Memory B cell (primary cell): ENCODE measurements around the gene ESPN.

Source experiments
- ATAC-seq: fragments of 150-1000 bp; cut with Tn5 transposase; 2 replicates; pipeline ENCODE4 v1.10.0; 2021; ENCODE audit warnings: low read depth, mild to moderate bottlenecking, moderate library complexity
- DNase-seq, 2 donors: peaks; one replicate each; pipeline ENCODE4 v3.0.0; 2022; ENCODE audit warnings: low spot score in 2 of 2
- H3K27ac Mint-ChIP-seq: one replicate; pipeline ENCODE4 v1.8.0; 2022; ENCODE audit warnings: mild to moderate bottlenecking, moderate library complexity, mixed read lengths
- H3K27me3 Mint-ChIP-seq: one replicate; pipeline ENCODE4 v1.8.0; 2022; ENCODE audit warnings: mixed read lengths
- H3K36me3 Mint-ChIP-seq: one replicate; pipeline ENCODE4 v1.8.0; 2022; ENCODE audit warnings: mild to moderate bottlenecking, mixed read lengths
- H3K4me1 Mint-ChIP-seq: one replicate; pipeline ENCODE4 v1.8.0; 2022; ENCODE audit warnings: mixed read lengths
- H3K4me3 Mint-ChIP-seq: one replicate; pipeline ENCODE4 v1.8.0; 2022; ENCODE audit warnings: mild to moderate bottlenecking, moderate library complexity, mixed read lengths
- H3K9me3 Mint-ChIP-seq: one replicate; pipeline ENCODE4 v1.8.0; 2022; ENCODE audit warnings: mixed read lengths

The ESPN gene, protein sequence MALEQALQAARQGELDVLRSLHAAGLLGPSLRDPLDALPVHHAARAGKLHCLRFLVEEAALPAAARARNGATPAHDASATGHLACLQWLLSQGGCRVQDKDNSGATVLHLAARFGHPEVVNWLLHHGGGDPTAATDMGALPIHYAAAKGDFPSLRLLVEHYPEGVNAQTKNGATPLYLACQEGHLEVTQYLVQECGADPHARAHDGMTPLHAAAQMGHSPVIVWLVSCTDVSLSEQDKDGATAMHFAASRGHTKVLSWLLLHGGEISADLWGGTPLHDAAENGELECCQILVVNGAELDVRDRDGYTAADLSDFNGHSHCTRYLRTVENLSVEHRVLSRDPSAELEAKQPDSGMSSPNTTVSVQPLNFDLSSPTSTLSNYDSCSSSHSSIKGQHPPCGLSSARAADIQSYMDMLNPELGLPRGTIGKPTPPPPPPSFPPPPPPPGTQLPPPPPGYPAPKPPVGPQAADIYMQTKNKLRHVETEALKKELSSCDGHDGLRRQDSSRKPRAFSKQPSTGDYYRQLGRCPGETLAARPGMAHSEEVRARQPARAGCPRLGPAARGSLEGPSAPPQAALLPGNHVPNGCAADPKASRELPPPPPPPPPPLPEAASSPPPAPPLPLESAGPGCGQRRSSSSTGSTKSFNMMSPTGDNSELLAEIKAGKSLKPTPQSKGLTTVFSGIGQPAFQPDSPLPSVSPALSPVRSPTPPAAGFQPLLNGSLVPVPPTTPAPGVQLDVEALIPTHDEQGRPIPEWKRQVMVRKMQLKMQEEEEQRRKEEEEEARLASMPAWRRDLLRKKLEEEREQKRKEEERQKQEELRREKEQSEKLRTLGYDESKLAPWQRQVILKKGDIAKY

DNA sequence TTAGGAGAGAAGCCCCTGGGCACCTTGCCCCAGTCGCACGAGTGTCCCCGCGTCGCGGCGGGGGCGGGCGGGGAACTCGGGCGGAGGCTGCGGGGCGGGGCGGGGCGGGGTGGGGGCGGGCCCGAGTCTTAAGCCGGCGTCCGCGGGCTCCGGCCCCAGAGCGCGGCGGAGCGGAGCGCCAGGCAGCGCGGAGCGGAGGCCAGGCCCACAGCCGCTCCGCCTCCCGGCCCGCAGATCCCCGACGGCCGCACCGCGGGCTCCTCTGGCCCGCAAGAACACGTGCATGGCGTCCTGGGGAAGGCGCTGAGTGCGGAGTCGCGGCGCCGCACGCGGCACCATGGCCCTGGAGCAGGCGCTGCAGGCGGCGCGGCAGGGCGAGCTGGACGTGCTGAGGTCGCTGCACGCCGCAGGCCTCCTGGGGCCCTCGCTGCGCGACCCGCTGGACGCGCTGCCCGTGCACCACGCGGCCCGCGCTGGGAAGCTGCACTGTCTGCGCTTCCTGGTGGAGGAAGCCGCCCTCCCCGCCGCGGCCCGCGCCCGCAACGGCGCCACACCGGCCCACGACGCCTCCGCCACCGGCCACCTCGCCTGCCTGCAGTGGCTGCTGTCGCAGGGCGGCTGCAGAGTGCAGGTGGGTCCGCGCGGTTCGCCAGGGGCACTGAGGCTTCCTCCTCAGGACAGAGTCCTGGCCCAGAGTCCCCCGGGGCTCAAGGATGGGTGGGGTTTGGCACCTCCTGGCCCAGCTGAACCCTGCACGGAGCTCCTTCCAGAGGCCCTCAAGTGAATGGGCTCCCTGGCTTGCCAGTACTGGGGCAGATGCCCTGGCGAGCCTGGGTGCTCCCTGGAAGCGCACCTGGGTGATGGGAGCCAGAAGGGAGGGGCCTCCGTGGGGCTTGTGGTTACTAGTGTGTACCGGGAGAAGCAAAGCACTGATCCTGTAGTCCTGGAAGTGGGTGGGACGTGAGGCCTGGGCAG, at the start of gene ESPN:
TSS of gene ESPN (plus strand) at position 158 of the 975 bp plus-strand sequence. CDS start at position 338, 180 bp downstream.
- no peak within 1 kb of the TSS for H3K27ac Mint-ChIP-seq
- no peaks in the 10 kb centered on the region for H3K9me3 Mint-ChIP-seq
- peaks cover 7% of the 10 kb centered on the region for H3K4me1 Mint-ChIP-seq
- peak in 1 of 2 donors; percentile 28 for DNase-seq
- no peaks in the 10 kb centered on the region for H3K36me3 Mint-ChIP-seq
- H3K27me3 Mint-ChIP-seq: peaks cover 16% of the 10 kb centered on the region
- peak within 1 kb of the TSS; percentile 63 for H3K4me3 Mint-ChIP-seq
- peak; percentile 33 for ATAC-seq

DNA sequence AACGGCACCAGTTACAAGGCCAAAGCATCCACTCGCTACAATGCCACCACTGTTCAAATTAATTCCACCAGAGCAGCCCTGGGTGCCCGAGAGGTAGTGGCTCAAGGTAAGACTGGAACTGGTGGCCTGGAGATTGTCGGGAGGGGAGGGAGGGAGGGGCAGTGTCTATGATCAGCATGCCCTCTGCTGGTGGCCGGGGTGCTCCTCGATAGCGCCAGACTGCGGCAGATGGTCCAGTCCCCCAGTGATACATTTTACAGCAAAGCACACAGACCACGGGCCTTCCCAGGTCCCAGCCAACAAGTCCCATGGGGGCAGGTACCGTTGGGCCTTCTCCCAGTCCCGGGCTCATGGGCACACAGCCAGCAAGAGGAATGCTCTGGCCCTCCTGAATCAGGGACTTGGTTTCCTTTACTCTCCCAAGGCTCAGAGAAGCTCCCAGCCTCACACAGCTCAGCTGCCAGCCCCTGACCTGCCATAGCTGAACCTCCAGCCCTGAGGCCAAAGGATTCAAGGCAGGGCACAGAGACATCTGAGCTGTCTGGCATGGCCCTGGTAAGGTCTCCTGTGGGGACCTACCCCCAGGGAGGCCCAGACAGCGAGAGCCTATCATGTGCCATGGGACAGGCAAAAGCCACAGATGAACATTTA, 46.4 kb upstream of the ESPN start:
- Mint-ChIP-seq H3K27ac (no peak overlapping the region), H3K36me3 (peaks cover 2% of the 10 kb centered on the region), H3K4me3 (no peak overlapping the region), H3K9me3 (peaks cover 3% of the 10 kb centered on the region), H3K27me3 (no peaks in the 10 kb centered on the region), H3K4me1 (no peaks in the 10 kb centered on the region)
- DNase-seq (no peak), ATAC-seq (no peak)

DNA sequence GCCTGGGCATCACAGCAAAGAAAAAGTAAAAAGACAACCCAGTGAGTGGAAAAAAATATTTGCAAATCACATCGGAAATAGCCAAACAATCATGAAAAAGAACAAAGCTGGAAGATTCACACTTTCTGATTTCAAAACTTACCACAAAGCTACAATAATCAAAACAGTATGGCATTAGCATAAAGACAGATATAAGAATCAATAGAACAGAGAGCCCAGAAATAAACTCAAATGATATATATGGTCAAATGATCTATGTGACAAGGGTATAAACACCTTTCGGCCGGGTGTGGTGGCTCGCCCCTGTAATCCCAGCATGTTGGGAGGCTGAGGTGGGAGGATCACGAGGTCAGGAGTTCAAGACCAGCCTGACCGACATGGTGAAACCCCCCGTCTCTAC, 44.5 kb upstream of the ESPN start:
- H3K36me3 Mint-ChIP-seq: peaks cover 2% of the 10 kb centered on the region
- no peaks in the 10 kb centered on the region for H3K4me1 Mint-ChIP-seq
- H3K27ac Mint-ChIP-seq: no peak overlapping the region
- DNase-seq (no peak), ATAC-seq (no peak)
- H3K4me3 Mint-ChIP-seq: no peak overlapping the region
- H3K27me3 Mint-ChIP-seq: no peaks in the 10 kb centered on the region
- peaks cover 3% of the 10 kb centered on the region for H3K9me3 Mint-ChIP-seq

DNA sequence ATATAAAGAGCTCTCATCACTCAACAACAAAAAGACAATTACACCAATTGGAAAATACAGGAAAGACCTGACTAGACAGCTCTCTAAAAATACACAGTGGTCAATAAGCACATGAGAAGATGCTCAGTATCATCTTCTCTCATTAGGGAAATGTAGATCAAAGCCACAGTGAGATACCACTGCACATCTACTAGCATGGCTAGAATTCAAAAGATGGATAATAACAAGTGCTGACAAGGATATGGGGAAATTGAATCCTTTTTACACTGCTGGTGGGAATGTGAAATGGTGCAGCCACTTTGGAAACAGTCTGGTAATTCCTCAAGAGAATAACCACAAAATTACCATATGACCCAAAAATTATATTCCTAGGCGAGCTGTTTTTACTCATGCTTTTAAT, 40.4 kb upstream of the ESPN start:
- Mint-ChIP-seq H3K27ac (no peak overlapping the region), H3K9me3 (peaks cover 3% of the 10 kb centered on the region), H3K4me1 (no peaks in the 10 kb centered on the region), H3K36me3 (no peaks in the 10 kb centered on the region), H3K27me3 (no peaks in the 10 kb centered on the region), H3K4me3 (no peak overlapping the region)
- ATAC-seq (no peak), DNase-seq (no peak)

DNA sequence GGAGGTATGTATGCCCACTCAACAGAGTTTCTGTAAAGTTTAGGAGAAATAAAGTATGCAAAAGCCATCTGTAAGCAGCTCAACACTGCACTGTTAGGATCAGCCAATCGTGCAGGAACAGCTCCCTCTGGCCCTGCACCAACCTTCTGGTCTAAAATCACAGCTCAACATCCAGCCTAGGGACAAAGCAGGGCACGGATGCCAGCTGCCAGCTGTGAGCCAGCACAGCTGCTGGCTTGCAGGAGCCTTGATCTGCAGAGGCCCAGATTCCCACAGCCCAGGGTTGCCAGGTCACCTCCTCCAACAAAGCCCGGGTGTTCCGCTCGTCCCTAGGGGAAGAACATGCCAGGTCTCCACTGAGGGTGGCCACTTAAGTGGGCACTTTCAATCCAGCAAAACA, 39.6 kb upstream of the ESPN start:
- Mint-ChIP-seq H3K4me3 (no peak overlapping the region), H3K4me1 (no peaks in the 10 kb centered on the region), H3K9me3 (peaks cover under 1% of the 10 kb centered on the region), H3K27me3 (peaks cover under 1% of the 10 kb centered on the region), H3K27ac (no peak overlapping the region), H3K36me3 (no peaks in the 10 kb centered on the region)
- DNase-seq: no peak
- no peak for ATAC-seq

DNA sequence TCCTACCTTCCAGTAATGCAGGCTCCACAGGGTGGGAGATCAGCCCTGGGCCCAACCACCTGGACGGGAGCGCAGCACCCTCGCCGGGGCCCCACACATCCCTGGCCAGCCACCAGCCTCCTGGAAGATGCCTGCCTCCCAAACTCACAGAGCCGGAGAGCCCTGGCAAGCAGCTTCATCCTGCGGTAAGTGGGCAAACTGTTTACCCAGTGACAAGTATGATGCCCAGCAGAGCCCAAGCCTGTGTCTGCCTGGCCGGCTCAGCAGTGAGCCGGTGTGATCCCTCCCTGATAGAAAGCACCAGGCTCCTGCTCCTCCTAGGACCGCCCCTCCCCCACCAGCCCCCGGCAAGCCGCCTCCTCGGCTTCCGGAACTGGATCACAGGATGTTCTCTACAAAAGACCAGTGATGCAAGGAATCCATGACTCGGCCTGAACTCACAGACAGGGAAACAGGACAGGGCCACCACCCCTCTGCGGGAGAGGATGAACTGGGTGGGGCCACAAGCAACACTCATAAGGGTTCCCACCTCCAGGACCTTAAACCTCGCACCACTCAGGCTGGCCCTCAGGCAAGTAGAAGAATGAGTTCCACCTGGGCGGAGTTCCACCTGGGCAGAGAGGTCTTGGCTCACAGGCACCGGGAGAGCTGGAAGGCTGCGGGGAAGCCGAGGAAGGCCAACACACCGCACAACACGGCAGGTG, 38.9 kb upstream of the ESPN start:
- H3K36me3 Mint-ChIP-seq: no peaks in the 10 kb centered on the region
- DNase-seq: no peak
- no peak for ATAC-seq
- no peaks in the 10 kb centered on the region for H3K9me3 Mint-ChIP-seq
- H3K4me3 Mint-ChIP-seq: no peak overlapping the region
- no peak overlapping the region for H3K27ac Mint-ChIP-seq
- peaks cover 3% of the 10 kb centered on the region for H3K27me3 Mint-ChIP-seq
- no peaks in the 10 kb centered on the region for H3K4me1 Mint-ChIP-seq

DNA sequence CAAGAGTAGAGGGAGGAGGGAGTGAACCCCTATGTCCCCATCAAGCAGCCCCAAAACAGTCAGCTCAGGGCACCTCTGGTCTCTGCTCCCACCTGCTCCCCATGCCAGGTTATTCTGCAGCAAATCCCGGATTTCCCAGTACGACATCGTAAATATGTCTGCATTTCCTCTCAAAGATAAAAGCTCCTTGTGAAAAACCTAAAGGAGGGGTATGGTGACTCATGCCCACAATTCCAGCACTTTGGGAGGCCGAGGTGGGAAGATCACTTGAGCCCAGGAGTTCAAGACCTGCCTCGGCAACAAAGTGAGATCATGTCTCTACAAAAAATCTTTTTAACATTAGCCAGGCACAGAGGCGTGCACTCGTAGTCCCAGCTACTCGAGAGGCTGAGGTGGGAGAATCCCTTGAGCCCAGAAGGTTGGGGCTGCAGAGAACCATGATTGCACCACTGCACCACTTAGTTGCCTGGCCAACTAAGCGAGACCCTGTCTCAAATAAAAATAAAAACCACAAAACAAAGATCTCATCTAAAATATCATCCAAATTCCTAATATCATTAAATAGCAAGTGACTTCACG, 38.1 kb upstream of the ESPN start:
- DNase-seq (no peak), ATAC-seq (no peak)
- no peak overlapping the region for H3K4me3 Mint-ChIP-seq
- no peaks in the 10 kb centered on the region for H3K36me3 Mint-ChIP-seq
- H3K27ac Mint-ChIP-seq: no peak overlapping the region
- H3K4me1 Mint-ChIP-seq: no peaks in the 10 kb centered on the region
- peaks cover 3% of the 10 kb centered on the region for H3K27me3 Mint-ChIP-seq
- no peaks in the 10 kb centered on the region for H3K9me3 Mint-ChIP-seq

DNA sequence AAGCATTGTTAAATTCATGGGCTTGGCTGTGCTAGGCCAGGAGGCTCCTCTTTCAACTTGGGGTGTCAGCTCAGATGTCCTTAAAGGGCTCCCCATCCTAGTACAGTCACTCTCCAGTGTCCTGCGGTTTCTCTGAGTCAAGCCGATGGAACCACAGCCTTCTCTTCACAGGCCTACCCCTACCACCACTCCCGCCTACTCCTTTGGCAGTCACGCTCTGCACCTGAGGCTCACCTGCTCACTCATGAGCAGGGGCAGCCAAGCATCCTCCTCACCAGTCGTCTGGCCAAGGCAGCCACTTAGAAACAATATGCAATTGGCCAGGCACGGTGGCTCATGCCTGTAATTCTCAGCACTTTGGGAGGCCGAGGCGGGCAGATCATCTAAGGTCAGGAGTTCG, 34.6 kb upstream of the ESPN start:
- H3K27ac Mint-ChIP-seq: no peak overlapping the region
- no peak for DNase-seq

DNA sequence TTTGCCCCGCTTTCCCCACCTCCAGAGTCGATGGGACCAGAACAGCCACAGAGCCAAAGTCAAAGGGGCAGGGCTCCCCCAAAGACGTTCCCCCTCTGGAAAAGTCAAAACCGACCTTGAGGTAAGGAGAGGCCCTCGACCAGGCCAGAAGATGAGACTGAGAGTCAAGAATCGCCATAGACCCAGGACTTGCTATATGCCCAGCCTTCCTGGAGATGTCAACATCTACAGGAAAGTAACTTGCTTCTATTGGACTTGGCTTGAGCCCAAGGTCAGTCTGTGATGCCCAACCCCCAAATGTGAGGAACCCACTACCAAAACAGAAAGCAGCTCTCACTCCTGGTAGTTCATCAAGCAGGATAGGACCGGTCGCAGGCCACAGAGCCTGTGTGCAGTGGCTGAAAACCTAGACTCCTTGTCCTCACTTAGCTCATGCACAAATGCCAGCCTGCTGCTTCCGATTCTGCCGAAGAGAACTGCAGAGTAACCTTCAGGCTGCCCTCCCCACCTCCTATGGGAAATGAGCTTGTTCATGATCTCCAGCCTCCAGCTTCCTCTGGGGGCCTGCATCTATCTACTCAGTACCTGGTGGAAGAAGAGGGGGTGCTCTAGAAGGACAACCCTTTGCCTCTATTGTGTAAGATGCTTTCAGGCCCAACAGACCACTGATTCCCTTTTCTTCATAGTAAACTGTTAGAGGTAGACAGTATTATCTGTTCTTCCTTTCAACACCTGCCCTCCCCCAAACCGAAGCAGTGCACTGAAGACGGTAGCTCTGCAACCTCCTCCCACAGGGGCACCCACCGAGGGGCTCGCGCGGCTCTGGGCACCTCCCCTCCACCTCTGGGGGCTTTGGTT, 32.4 kb upstream of the ESPN start:
- no peaks in the 10 kb centered on the region for H3K9me3 Mint-ChIP-seq
- H3K4me3 Mint-ChIP-seq: peak overlapping the region; percentile 66
- no peak for ATAC-seq
- H3K27ac Mint-ChIP-seq: no peak overlapping the region
- DNase-seq: peak; percentile 13 to 22
- no peaks in the 10 kb centered on the region for H3K36me3 Mint-ChIP-seq
- peaks cover 3% of the 10 kb centered on the region for H3K27me3 Mint-ChIP-seq
- H3K4me1 Mint-ChIP-seq: peaks cover 7% of the 10 kb centered on the region

More for the DNA sequence above, 34.6 kb upstream of the ESPN start:
- no peaks in the 10 kb centered on the region for H3K36me3 Mint-ChIP-seq
- H3K4me3 Mint-ChIP-seq: no peak overlapping the region
- H3K27me3 Mint-ChIP-seq: peaks cover 3% of the 10 kb centered on the region
- no peak for ATAC-seq
- H3K9me3 Mint-ChIP-seq: no peaks in the 10 kb centered on the region
- peaks cover 7% of the 10 kb centered on the region for H3K4me1 Mint-ChIP-seq

DNA sequence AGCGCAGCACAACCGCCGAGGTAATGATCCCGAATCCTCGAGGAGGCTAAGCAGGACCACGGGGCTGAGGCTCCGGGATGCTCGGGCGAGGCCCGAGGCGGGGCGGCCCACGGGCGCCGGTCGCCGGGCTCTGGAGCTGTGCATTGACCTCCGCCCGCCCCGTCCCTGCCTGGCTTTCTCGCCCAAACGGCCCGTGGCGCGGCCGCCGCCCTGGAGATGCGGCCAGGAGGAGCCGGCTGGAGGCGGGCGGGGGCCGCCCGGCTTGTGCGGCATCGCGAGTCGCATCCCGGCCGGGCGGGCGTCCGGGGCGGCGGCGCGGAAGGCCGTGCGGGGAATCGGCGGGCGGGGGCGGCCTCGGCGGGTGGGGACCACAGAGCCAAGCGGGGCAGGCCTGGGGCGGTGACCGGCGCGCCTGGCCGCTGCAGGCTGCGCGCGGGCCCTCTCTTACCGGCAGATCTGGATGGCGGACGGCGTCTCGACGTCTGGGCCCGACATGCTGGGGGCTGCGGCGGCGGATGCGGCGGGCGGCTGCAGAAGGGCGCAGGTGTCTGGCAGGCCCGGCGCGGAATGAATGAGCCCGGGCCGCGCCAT, 31.7 kb upstream of the ESPN start:
- Mint-ChIP-seq H3K9me3 (no peaks in the 10 kb centered on the region), H3K27ac (peak overlapping the region; percentile 83), H3K27me3 (peaks cover 3% of the 10 kb centered on the region), H3K4me1 (peaks cover 7% of the 10 kb centered on the region), H3K4me3 (peak overlapping the region; percentile 83), H3K36me3 (no peaks in the 10 kb centered on the region)
- no peak for DNase-seq
- no peak for ATAC-seq

DNA sequence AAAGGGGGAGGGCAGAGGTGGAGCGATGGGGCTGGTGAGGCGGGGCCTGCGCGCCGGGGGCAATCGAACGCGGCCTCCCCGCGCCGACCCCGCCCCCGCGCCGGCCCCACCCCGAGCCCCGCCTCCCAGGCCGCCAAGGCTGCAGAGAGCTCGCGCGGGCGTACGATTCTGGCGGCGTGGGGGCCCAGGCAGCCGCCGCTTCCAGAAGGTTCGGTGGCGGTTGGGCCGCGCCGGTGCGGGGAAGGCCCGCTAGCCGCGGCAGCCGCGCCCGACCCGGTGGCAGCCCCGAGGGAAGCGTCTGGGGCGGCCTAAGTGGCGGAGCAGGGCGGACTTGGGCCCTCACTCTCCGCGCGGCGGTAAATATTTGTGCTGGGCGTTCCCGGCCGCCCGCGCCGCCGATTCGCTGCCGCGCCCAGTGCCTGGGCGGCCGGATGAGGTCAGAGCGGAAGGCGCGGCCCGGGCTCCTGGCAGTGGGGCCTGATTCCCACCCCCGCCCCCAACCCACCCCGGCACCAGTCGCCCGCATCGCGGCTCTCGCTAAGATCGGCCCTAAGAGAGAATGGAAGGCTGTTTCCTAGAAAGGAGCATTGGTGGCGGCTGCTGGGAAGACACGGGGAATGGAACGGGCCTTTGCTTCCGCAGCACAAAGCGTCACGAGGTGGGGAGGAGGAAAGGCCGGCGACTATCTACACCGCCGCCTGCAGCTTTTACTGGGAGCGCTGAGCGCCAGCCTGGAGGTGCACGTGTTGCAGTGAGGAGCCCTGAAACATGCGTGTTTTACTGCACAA, 31.0 kb upstream of the ESPN start, which contains the start of gene ACOT7:
TSS of gene ACOT7 (minus strand) at position 368 of the 788 bp plus-strand sequence. CDS start 368 bp downstream, outside the sequence.
- Mint-ChIP-seq H3K27ac (peak within 1 kb of the TSS; percentile 83), H3K36me3 (no peaks in the 10 kb centered on the region), H3K4me3 (peak within 1 kb of the TSS; percentile 83), H3K27me3 (peaks cover 3% of the 10 kb centered on the region), H3K9me3 (no peaks in the 10 kb centered on the region), H3K4me1 (peaks cover 7% of the 10 kb centered on the region)
- ATAC-seq (peak; percentile 83), DNase-seq (peak; percentile 83 to 86)
